DOHH2 (cell line): ENCODE data around the gene WASL.

Experiments used
- CTCF ChIP-seq: fragments of 200-600 bp; sonication (generic); IDR thresholded peaks from one replicate; pipeline ENCODE4 v1.5.1; 2014; ENCODE audit warnings: antibody characterized with exemption, mild to moderate bottlenecking, low read depth, low read length; ENCODE audit not compliant: poor library complexity, severe bottlenecking
- EZH2phosphoT487 ChIP-seq: fragments of 200-600 bp; sonication (generic); IDR thresholded peaks from 2 replicates; pipeline ENCODE4 v1.6.1; 2017; ENCODE audit warnings: borderline replicate concordance, mild to moderate bottlenecking, antibody characterized with exemption, low read length, moderate library complexity, mixed read lengths

- no peak for TF ChIP-seq CTCF
- no peak for TF ChIP-seq EZH2phosphoT487
Measured at GRCh38 chr7:123709525-123709924, 39.3 kb downstream of the WASL start.
